Upper lobe of right lung (tissue), 1 donor: Measurements from ENCODE around the gene TMEM235. TPM values are rescaled to one million over a fixed set of nuclear protein-coding genes. Genes with fewer than 3 reads are reported as not detected.

ENCODE experiments used
- ATAC-seq: fragments of 200-7000 bp; cut with Tn5 transposase; one replicate; pipeline ENCODE4 v1.9.1; 2020; ENCODE audit warnings: mild to moderate bottlenecking, moderate library complexity
- DNase-seq: peaks from one replicate; pipeline ENCODE4 v3.0.0-alpha.2; 2020
- H3K27ac ChIP-seq: fragments of 200-600 bp; one replicate; pipeline ENCODE4 v1.8.0; 2022
- H3K27me3 ChIP-seq: fragments of 200-600 bp; one replicate; pipeline ENCODE4 v1.8.0; 2022; ENCODE audit warnings: mild to moderate bottlenecking
- H3K36me3 ChIP-seq: fragments of 200-600 bp; one replicate; pipeline ENCODE4 v1.8.0; 2022
- H3K4me1 ChIP-seq: fragments of 200-600 bp; one replicate; pipeline ENCODE4 v1.8.0; 2022
- H3K4me3 ChIP-seq: fragments of 200-600 bp; one replicate; pipeline ENCODE4 v1.8.0; 2022; ENCODE audit warnings: mild to moderate bottlenecking
- H3K9me3 ChIP-seq: fragments of 200-600 bp; one replicate; pipeline ENCODE4 v1.8.0; 2022
- CTCF ChIP-seq: fragments of 200-600 bp; IDR thresholded peaks from one replicate; pipeline ENCODE4 v1.8.0; 2022; ENCODE audit warnings: antibody characterized with exemption
- intact Hi-C: fragments of 100-400 bp; cut with DNase I; formaldehyde crosslinking; loops from one replicate; pipeline ENCODE4 v1.11.0; 2022
- total RNA-seq: library from RNA; stranded (reverse); fragmentation: NEBNext Ultra II Directional; extraction: Animal tissue kit (Norgen Biotek cat#: 25700); gene quantifications from one replicate; pipeline ENCODE4 v1.2.1, GENCODE V29; 2021
- donor health status: DM: no; HTN: yes; CAD: no; lungs with severe emphysema.

TMEM235 gene
- total RNA-seq, 1 donor from 2014 or later = not detected

- ATAC-seq (no peak), DNase-seq (no peak)
- no peaks in the 10 kb centered on the region for H3K36me3 ChIP-seq
- TF ChIP-seq CTCF = no peak
- H3K27me3 ChIP-seq = no peaks in the 10 kb centered on the region
- intact Hi-C loops = no loop called here
- H3K4me1 ChIP-seq = no peaks in the 10 kb centered on the region
- H3K27ac ChIP-seq = no peak overlapping the region
- H3K4me3 ChIP-seq = no peak overlapping the region
- H3K9me3 ChIP-seq = no peaks in the 10 kb centered on the region
Observed at GRCh38 chr17:78241277-78242023, 10.0 kb downstream of the TMEM235 start.

- Histone ChIP-seq H3K36me3 (no peaks in the 10 kb centered on the region), H3K4me3 (no peak overlapping the region), H3K4me1 (no peaks in the 10 kb centered on the region), H3K27me3 (no peaks in the 10 kb centered on the region), H3K27ac (no peak overlapping the region), H3K9me3 (no peaks in the 10 kb centered on the region)
- ATAC-seq (peak; percentile 77), DNase-seq (no peak)
- intact Hi-C loops = no loop called here
- no peak for TF ChIP-seq CTCF
Observed at GRCh38 chr17:78242024-78242742, 10.8 kb downstream of the TMEM235 start.

GRCh38 chr17:78247304-78247703, 15.9 kb downstream of the TMEM235 start:
- Histone ChIP-seq H3K4me3 (no peak overlapping the region), H3K4me1 (peaks cover 13% of the 10 kb centered on the region), H3K36me3 (no peaks in the 10 kb centered on the region), H3K9me3 (no peaks in the 10 kb centered on the region), H3K27me3 (no peaks in the 10 kb centered on the region), H3K27ac (no peak overlapping the region)
- no peak for DNase-seq
- no peak for TF ChIP-seq CTCF
- no peak for ATAC-seq
- intact Hi-C loops = no loop called here

GRCh38 chr17:78248051-78248914, 16.9 kb downstream of the TMEM235 start:
- H3K9me3 ChIP-seq = no peaks in the 10 kb centered on the region
- H3K4me1 ChIP-seq = peaks cover 16% of the 10 kb centered on the region
- H3K27ac ChIP-seq = no peak overlapping the region
- intact Hi-C loops = no loop called here
- peak; percentile 64 for DNase-seq
- no peaks in the 10 kb centered on the region for H3K27me3 ChIP-seq
- TF ChIP-seq CTCF = no peak
- ATAC-seq = peak; percentile 1
- no peak overlapping the region for H3K4me3 ChIP-seq
- H3K36me3 ChIP-seq = no peaks in the 10 kb centered on the region

- Histone ChIP-seq H3K4me1 (peaks cover 22% of the 10 kb centered on the region), H3K27me3 (no peaks in the 10 kb centered on the region), H3K36me3 (no peaks in the 10 kb centered on the region), H3K9me3 (no peaks in the 10 kb centered on the region), H3K27ac (no peak overlapping the region), H3K4me3 (no peak overlapping the region)
- ATAC-seq (no peak), DNase-seq (no peak)
- TF ChIP-seq CTCF = no peak
- intact Hi-C loops = no loop called here
Observed at GRCh38 chr17:78249074-78249817, 17.8 kb downstream of the TMEM235 start.
